Chondrocyte (in vitro differentiated cells): ENCODE results near the gene NFE2L3. TPM values are rescaled to one million over a fixed set of nuclear protein-coding genes. Genes with fewer than 3 reads are reported as not detected.

Experiments
- DNase-seq: peaks from one replicate; pipeline ENCODE4 v3.0.0; 2021; ENCODE audit warnings: mixed read lengths, low spot score
- H3K27ac Mint-ChIP-seq: one replicate; pipeline ENCODE4 v1.8.0; 2021; ENCODE audit warnings: mild to moderate bottlenecking, moderate library complexity, mixed read lengths; ENCODE audit not compliant: unreplicated experiment
- H3K27me3 Mint-ChIP-seq: 2 replicates; pipeline ENCODE4 v1.8.0; 2021; ENCODE audit warnings: low read depth, mixed read lengths
- H3K36me3 Mint-ChIP-seq: 2 replicates; pipeline ENCODE4 v1.8.0; 2021; ENCODE audit warnings: low read depth, mixed read lengths
- H3K4me1 Mint-ChIP-seq: 2 replicates; pipeline ENCODE4 v1.8.0; 2021; ENCODE audit warnings: low read depth, mild to moderate bottlenecking, mixed read lengths
- H3K4me3 Mint-ChIP-seq: one replicate; pipeline ENCODE4 v1.8.0; 2021; ENCODE audit warnings: mild to moderate bottlenecking, moderate library complexity, mixed read lengths; ENCODE audit not compliant: unreplicated experiment
- H3K9me3 Mint-ChIP-seq: 2 replicates; pipeline ENCODE4 v1.8.0; 2021; ENCODE audit warnings: low read depth, mixed read lengths
- total RNA-seq: library from RNA; stranded (reverse); gene quantifications from 3 replicates; pipeline ENCODE4 v1.2.1, GENCODE V29; 2021
- TF ChIP-seq, protein P1 (sequence below): fragments of 200-600 bp; sonication (generic); IDR thresholded peaks from 2 replicates; pipeline ENCODE4 v1.5.0; 2021; ENCODE audit warnings: antibody characterized with exemption, mild to moderate bottlenecking, moderate library complexity

Gene NFE2L3
- total RNA-seq, 1 donor from 2014 or later = 0.52 TPM

DNA sequence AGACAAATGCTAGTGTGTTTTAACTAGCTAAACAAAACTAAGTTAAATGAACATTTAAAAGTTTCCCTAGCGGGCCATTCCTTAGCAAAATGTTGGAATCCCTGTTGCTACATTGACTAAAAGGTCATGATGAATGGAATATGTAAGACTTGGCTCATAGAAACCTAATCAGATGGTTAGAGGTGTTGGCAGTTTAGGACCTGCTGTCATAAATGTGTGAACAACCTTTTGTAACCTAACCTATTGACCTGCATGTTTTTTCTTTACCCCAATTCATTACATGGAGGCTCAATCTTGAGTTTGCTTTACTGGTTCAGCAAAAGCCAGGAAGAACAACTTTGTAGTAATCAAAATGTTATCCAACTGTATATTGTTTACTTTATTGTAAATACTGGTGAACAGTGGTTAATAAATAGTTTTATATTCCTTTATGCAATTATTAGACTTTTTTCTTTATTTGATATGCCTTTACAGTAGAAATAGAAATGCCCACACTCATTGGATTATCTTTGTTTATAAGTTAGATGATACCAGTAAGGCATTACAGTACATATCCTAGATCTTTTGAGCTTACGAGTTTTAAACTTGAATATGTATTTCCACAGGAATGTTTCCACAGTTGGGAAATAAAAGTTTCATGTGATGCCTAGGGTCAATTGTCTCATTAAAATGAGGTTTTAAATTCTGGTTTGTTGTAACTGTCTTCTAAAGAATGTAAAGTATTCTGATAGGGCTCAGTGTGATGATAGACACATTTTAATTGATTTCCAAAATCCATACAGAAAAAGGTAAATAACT is 61.1 kb downstream of the NFE2L3 start:
- Mint-ChIP-seq H3K4me1 (peaks cover under 1% of the 10 kb centered on the region), H3K27me3 (no peaks in the 10 kb centered on the region), H3K27ac (peak overlapping the region; percentile 27), H3K9me3 (peaks cover 3% of the 10 kb centered on the region), H3K36me3 (peaks cover 19% of the 10 kb centered on the region), H3K4me3 (no peak overlapping the region)
- TF ChIP-seq, protein P1, sequence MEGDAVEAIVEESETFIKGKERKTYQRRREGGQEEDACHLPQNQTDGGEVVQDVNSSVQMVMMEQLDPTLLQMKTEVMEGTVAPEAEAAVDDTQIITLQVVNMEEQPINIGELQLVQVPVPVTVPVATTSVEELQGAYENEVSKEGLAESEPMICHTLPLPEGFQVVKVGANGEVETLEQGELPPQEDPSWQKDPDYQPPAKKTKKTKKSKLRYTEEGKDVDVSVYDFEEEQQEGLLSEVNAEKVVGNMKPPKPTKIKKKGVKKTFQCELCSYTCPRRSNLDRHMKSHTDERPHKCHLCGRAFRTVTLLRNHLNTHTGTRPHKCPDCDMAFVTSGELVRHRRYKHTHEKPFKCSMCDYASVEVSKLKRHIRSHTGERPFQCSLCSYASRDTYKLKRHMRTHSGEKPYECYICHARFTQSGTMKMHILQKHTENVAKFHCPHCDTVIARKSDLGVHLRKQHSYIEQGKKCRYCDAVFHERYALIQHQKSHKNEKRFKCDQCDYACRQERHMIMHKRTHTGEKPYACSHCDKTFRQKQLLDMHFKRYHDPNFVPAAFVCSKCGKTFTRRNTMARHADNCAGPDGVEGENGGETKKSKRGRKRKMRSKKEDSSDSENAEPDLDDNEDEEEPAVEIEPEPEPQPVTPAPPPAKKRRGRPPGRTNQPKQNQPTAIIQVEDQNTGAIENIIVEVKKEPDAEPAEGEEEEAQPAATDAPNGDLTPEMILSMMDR = no peak
- no peak for DNase-seq

DNA sequence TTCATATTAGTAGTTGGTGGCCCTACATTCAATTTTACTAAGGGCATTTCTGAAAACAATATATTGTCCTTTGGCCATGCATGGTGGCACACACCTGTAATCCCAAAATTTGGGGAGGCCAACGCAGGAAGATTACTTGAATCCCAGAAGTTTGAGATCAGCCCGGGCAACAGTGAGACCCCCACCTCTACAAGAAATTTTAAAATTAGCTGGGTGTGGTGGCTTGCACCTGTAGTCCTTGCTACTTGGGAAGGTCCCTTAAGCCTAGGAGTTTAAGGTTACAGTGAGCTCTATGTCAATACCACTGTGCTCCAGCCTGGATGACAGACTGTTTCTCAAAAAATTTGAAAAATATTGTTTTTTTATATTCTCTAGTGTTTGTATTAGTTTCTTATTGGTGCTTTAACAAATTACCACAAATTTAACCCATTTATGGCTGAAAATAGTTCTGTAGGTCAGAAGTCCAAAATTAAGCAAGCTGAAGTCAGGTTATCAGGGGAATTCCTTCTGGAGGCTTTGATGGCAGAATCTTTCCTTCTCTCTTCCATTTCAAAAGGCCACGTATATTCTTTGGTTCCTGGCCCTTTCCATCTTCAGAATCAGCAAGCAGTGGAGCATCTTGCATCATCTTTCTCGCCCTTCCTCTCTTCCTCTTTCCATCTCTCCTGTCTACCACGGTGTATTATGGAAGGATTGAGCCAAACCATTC is 62.0 kb downstream of the NFE2L3 start:
- peaks cover 3% of the 10 kb centered on the region for H3K9me3 Mint-ChIP-seq
- H3K4me3 Mint-ChIP-seq = no peak overlapping the region
- no peaks in the 10 kb centered on the region for H3K27me3 Mint-ChIP-seq
- TF ChIP-seq, protein P1 = no peak
- DNase-seq = no peak
- peaks cover 19% of the 10 kb centered on the region for H3K36me3 Mint-ChIP-seq
- H3K27ac Mint-ChIP-seq = no peak overlapping the region
- no peaks in the 10 kb centered on the region for H3K4me1 Mint-ChIP-seq

DNA sequence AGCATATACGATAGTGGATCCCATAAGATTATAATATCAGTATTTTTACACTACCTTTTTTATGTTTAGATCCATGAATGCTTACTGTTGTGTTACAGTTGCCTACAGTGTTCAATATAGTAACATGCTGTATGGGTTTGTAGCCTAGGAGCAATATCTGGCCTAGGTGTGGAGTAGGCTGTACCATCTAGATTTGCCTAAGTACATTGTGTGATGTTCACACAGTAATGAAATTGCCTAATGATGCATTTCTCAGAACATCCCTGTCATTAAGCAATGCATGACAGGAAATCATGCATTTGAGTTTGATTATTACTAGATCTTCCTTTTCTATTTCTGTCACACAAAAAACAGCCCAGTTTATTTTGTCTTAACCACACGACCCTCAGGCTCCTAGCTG is 64.1 kb downstream of the NFE2L3 start:
- H3K9me3 Mint-ChIP-seq = peaks cover 3% of the 10 kb centered on the region
- no peak overlapping the region for H3K4me3 Mint-ChIP-seq
- TF ChIP-seq, protein P1 = no peak
- H3K4me1 Mint-ChIP-seq = no peaks in the 10 kb centered on the region
- H3K36me3 Mint-ChIP-seq = peaks cover 8% of the 10 kb centered on the region
- no peaks in the 10 kb centered on the region for H3K27me3 Mint-ChIP-seq
- H3K27ac Mint-ChIP-seq = no peak overlapping the region
- no peak for DNase-seq

DNA sequence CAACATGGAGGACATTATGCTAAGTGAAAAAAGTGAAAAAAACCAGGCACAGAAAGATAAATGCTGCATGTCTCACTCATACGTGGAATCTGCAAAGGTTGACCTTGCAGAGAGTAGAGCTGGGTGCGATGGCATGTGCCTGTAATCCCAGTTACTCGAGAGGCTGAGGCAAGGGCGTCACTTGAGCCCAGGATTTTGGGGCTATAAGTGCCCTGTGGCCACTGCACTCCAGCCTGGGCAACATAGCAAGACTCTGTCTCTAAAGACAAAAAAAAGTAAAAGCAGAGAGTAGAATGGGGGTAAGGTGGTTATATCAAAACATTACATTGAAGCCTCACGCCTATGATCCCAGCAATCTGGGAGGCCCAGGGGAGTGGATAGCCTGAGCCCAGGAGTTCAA is 72.4 kb downstream of the NFE2L3 start:
- H3K36me3 Mint-ChIP-seq = no peaks in the 10 kb centered on the region
- H3K27ac Mint-ChIP-seq = no peak overlapping the region
- no peak overlapping the region for H3K4me3 Mint-ChIP-seq
- TF ChIP-seq, protein P1 = no peak
- DNase-seq = no peak
- H3K4me1 Mint-ChIP-seq = no peaks in the 10 kb centered on the region
- no peaks in the 10 kb centered on the region for H3K9me3 Mint-ChIP-seq
- peaks cover 12% of the 10 kb centered on the region for H3K27me3 Mint-ChIP-seq

DNA sequence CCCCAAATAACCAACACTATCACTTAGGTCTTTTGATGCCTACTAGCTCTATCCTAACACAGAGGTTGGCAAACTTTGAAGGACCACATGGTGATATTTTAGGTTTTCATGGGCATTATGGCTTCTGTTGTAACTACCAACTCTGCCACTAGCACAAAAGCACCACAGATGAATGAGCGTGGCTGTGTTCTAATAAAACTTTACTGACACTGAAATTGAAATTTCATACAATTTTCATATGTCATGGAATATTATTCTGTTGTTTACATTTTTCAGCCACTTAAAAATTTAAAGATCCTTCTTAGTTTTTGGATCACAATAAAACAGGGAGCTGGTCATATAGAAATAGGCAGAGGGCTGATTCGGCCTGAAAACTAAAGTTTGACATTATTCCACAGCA is 76.0 kb downstream of the NFE2L3 start:
- H3K9me3 Mint-ChIP-seq = no peaks in the 10 kb centered on the region
- no peaks in the 10 kb centered on the region for H3K4me1 Mint-ChIP-seq
- no peaks in the 10 kb centered on the region for H3K36me3 Mint-ChIP-seq
- DNase-seq = no peak
- H3K4me3 Mint-ChIP-seq = no peak overlapping the region
- H3K27ac Mint-ChIP-seq = no peak overlapping the region
- H3K27me3 Mint-ChIP-seq = peaks cover 16% of the 10 kb centered on the region
- TF ChIP-seq, protein P1 = no peak
